Adrenal gland (tissue), 12 donors: ENCODE results near the gene CARD19. TPM values are rescaled to one million over a fixed set of nuclear protein-coding genes. Genes with fewer than 3 reads are reported as not detected.

Experiments
- DNase-seq, 7 donors: peaks; one replicate each; pipeline ENCODE4 v3.0.0-alpha.2; 2019 to 2020
- H3K27ac ChIP-seq, 5 donors: fragments of 200-600 bp; sonication (generic) in 4 of 5; 1 replicate in 3 of 5; 2 replicates in 2 of 5; pipeline versions ENCODE4 v1.5.1 to v1.8.0; 2016 to 2020; ENCODE audit warnings: mild to moderate bottlenecking in 1 of 5
- H3K27me3 ChIP-seq: fragments of 200-600 bp; 2 replicates; pipeline ENCODE4 v1.8.0; 2021
- H3K36me3 ChIP-seq, 2 donors: fragments of 200-600 bp; replicated peaks in 1 of 2; 1 replicate in 1 of 2; 2 replicates in 1 of 2; pipeline versions ENCODE4 v1.5.1 to v1.8.0; 2018 to 2022
- H3K4me1 ChIP-seq, 2 donors: fragments of 200-600 bp; replicated peaks in 1 of 2; 1 replicate in 1 of 2; 2 replicates in 1 of 2; pipeline versions ENCODE4 v1.5.1 to v1.8.0; 2018 to 2021
- H3K4me3 ChIP-seq, 4 donors: fragments of 200-600 bp; sonication (generic) in 3 of 4; one replicate each; pipeline ENCODE4 v1.5.1; 2016 to 2018
- H3K9me3 ChIP-seq, 3 donors: fragments of 200-600 bp; sonication (generic) in 1 of 3; replicated peaks in 1 of 3; 1 replicate in 2 of 3; 2 replicates in 1 of 3; pipeline versions ENCODE4 v1.5.1 to v1.8.0; 2016 to 2021
- CTCF ChIP-seq, 6 experiments: fragments of 450-650 bp in 4 of 6; fragments of 200-600 bp in 2 of 6; sonication (generic) in 1 of 6; IDR thresholded peaks; 1 replicate in 5 of 6; 2 replicates in 1 of 6; pipeline versions ENCODE4 v1.5.1 to v1.8.0; 2016 to 2021; ENCODE audit warnings: antibody characterized with exemption in 6 of 6, mild to moderate bottlenecking in 2 of 6, moderate library complexity in 1 of 6
- POLR2A ChIP-seq, 2 donors: fragments of 450-650 bp; IDR thresholded peaks; one replicate each; pipeline ENCODE4 v1.6.1; 2017; ENCODE audit warnings: antibody characterized with exemption in 2 of 2, mild to moderate bottlenecking in 2 of 2, moderate library complexity in 1 of 2
- WGBS, 4 donors: extraction: QIAGEN DNeasy Blood & Tissue Kit in 2 of 4; methylation state at CpG; one replicate each; pipeline versions ENCODE4 v1.1.5 to v1.1.7; 2013 to 2017; 5-methylcytosine and 5-hydroxymethylcytosine counted together
- intact Hi-C, 2 donors: fragments of 100-400 bp; cut with DNase I; formaldehyde crosslinking; loops; one replicate each; pipeline versions ENCODE4 v1.14.1 to v1.15.0; 2022 to 2023
- polyA plus RNA-seq, 3 donors: library from polyadenylated mRNA; stranded (reverse); fragments of 200-250 nt in 2 of 3; fragments of 350-450 nt in 1 of 3; fragmentation: Illumina TruSeq in 1 of 3; extraction: RNeasy Lipid Tissue Mini Kit (QIAGEN cat#74804) in 1 of 3; gene quantifications; one replicate each; pipeline ENCODE4 v1.2.3, GENCODE V29; 2013 to 2014
- total RNA-seq, 9 donors: library from RNA; depleted of rRNA in 4 of 9; stranded (reverse); fragments of >200 nt in 4 of 9; fragments of 120-200 nt in 1 of 9; fragmentation: NEBNext Ultra II Directional in 1 of 9; extraction: Animal tissue kit (Norgen Biotek cat#: 25700) in 1 of 9; gene quantifications; one replicate each; pipeline versions ENCODE4 v1.1.0 to v1.2.4, GENCODE V29; 2013 to 2023
- donor health status: healthy with polysubstance abuse.
- donor health status: Bipolar disorder and iron deficiency.
- donor health status: DM: yes; HTN: yes; CAD: no.
- donor health status: DM: no; HTN: no; CAD: no.
- donor health status: DM: no; HTN: no; CAD: no.
- donor health status: DM: yes; HTN: yes; CAD: no.

CARD19 gene
- total and polyA plus RNA-seq, 12 donors: 10.7 to 75.0 (median 41.3) TPM

GRCh38 chr9:93071464-93071863 lies 24.6 kb upstream of the CARD19 start:
- peak in 1 of 7 donors; percentile 25 for DNase-seq
- no peak overlapping the region for H3K27ac ChIP-seq
- no peaks in the 10 kb centered on the region for H3K9me3 ChIP-seq
- H3K4me3 ChIP-seq: no peak overlapping the region
- TF ChIP-seq CTCF (IDR thresholded peaks at IDR 0.05) (no peak), POLR2A (IDR thresholded peaks at IDR 0.05) (no peak)
- intact Hi-C loops: no loop called here
- peaks cover 0 to 6% of the 10 kb centered on the region in 2 donors for H3K4me1 ChIP-seq
- H3K36me3 ChIP-seq: no peaks in the 10 kb centered on the region
- WGBS, 4 donors: 77 to 84% (median 83%) methylated on average over 6 to 7 of the region's 7 CpGs
- H3K27me3 ChIP-seq: no peaks in the 10 kb centered on the region

GRCh38 chr9:93072383-93072795 lies 23.6 kb upstream of the CARD19 start:
- peak; percentile 51 to 83 (median 66) for DNase-seq
- H3K27me3 ChIP-seq: no peaks in the 10 kb centered on the region
- H3K27ac ChIP-seq: peak overlapping the region in 1 of 5 donors; percentile 13
- H3K36me3 ChIP-seq: no peaks in the 10 kb centered on the region
- intact Hi-C loops: no loop called here
- no peaks in the 10 kb centered on the region for H3K9me3 ChIP-seq
- no peak for TF ChIP-seq POLR2A (IDR thresholded peaks at IDR 0.05)
- TF ChIP-seq CTCF (IDR thresholded peaks at IDR 0.05): no peak
- H3K4me1 ChIP-seq: peaks cover 0 to 6% of the 10 kb centered on the region in 2 donors
- WGBS, 4 donors: 15 to 26% (median 24%) methylated on average over 3 to 5 of the region's 5 CpGs
- H3K4me3 ChIP-seq: no peak overlapping the region

- Histone ChIP-seq H3K9me3 (no peaks in the 10 kb centered on the region), H3K27ac (no peak overlapping the region), H3K4me1 (peaks cover 0 to 6% of the 10 kb centered on the region in 2 donors), H3K27me3 (no peaks in the 10 kb centered on the region), H3K4me3 (no peak overlapping the region), H3K36me3 (no peaks in the 10 kb centered on the region)
- TF ChIP-seq CTCF (IDR thresholded peaks at IDR 0.05): no peak
- no peak for TF ChIP-seq POLR2A (IDR thresholded peaks at IDR 0.05)
- 90 to 95% (median 93%) methylated on average over 11 to 12 of the region's 12 CpGs for WGBS, 4 donors
- intact Hi-C loops: no loop called here
- no peak for DNase-seq
These were observed 19.8 kb upstream of the CARD19 start for GRCh38 chr9:93076101-93076791.

- no peaks in the 10 kb centered on the region for H3K27me3 ChIP-seq
- intact Hi-C loops: no loop called here
- H3K9me3 ChIP-seq: no peaks in the 10 kb centered on the region
- no peak overlapping the region for H3K4me3 ChIP-seq
- TF ChIP-seq CTCF (IDR thresholded peaks at IDR 0.05): no peak
- no peak for TF ChIP-seq POLR2A (IDR thresholded peaks at IDR 0.05)
- no peaks in the 10 kb centered on the region for H3K36me3 ChIP-seq
- no peak overlapping the region for H3K27ac ChIP-seq
- H3K4me1 ChIP-seq: peaks cover 0 to 6% of the 10 kb centered on the region in 2 donors
- no peak for DNase-seq
- 96 to 100% (median 98%) methylated on average over 2 of the region's 2 CpGs for WGBS, 4 donors
These were observed 19.3 kb upstream of the CARD19 start for GRCh38 chr9:93076792-93077128.
